A673 (cell line): ENCODE measurements around the gene ARL14. TPM values are rescaled to one million over a fixed set of nuclear protein-coding genes. Genes with fewer than 3 reads are reported as not detected.

ENCODE experiments used
- BruUV-seq: library from RNA; stranded (reverse); fragments of 400-500 nt; replicated peaks from 2 replicates; lab custom pipeline; 2021; lab: Mats Ljungman, UMichigan
- CTCF ChIA-PET: fragments of 300-600 bp; sonication (Branson Sonifier 250); formaldehyde crosslinking; loops from one replicate; lab custom pipeline; 2022; ENCODE audit warnings: antibody characterized with exemption; lab: Charles Lee
- POLR2A ChIA-PET: fragments of 300-600 bp; sonication (Branson Sonifier 250); formaldehyde crosslinking; loops from one replicate; lab custom pipeline; 2022; ENCODE audit warnings: antibody characterized with exemption; ENCODE audit not compliant: low non-redundant PET; lab: Charles Lee
- DNase-seq: peaks from one replicate; pipeline ENCODE4 v3.0.0-alpha.2; 2015; ENCODE audit warnings: low spot score
- H3K27ac ChIP-seq: fragments of 200-600 bp; sonication (generic); 2 replicates; pipeline ENCODE4 v1.5.1; 2016; ENCODE audit warnings: mixed run types, low read depth, mild to moderate bottlenecking, mixed read lengths, antibody characterized with exemption, low read length; ENCODE audit not compliant: poor library complexity, severe bottlenecking
- H3K27me3 ChIP-seq: fragments of 200-600 bp; sonication (generic); replicated peaks from 2 replicates; pipeline ENCODE4 v1.6.1; 2017; ENCODE audit warnings: mixed run types, low read depth, mild to moderate bottlenecking, mixed read lengths, antibody characterized with exemption, low read length; ENCODE audit not compliant: insufficient read depth, poor library complexity
- H3K36me3 ChIP-seq: fragments of 200-600 bp; sonication (generic); 2 replicates; pipeline ENCODE4 v1.6.1; 2016; ENCODE audit warnings: mixed run types, mild to moderate bottlenecking, mixed read lengths, antibody characterized with exemption, low read length; ENCODE audit not compliant: insufficient read depth, poor library complexity, severe bottlenecking
- H3K4me1 ChIP-seq: fragments of 200-600 bp; sonication (generic); 2 replicates; pipeline ENCODE4 v1.6.1; 2017; ENCODE audit warnings: mixed run types, mild to moderate bottlenecking, mixed read lengths, antibody characterized with exemption, low read length; ENCODE audit not compliant: insufficient read depth, poor library complexity, severe bottlenecking
- H3K4me3 ChIP-seq: fragments of 200-600 bp; sonication (generic); 2 replicates; pipeline ENCODE4 v1.5.1; 2016; ENCODE audit warnings: low read depth, mixed run types, mild to moderate bottlenecking, mixed read lengths, low read length; ENCODE audit not compliant: poor library complexity, severe bottlenecking
- H3K9me3 ChIP-seq: fragments of 200-600 bp; sonication (generic); 2 replicates; pipeline ENCODE4 v1.6.1; 2016; ENCODE audit warnings: mixed run types, low read depth, mild to moderate bottlenecking, mixed read lengths, antibody characterized with exemption, low read length; ENCODE audit not compliant: poor library complexity, severe bottlenecking
- CTCF ChIP-seq: fragments of 300-800, 200-600 bp; sonication (generic); conservative IDR thresholded peaks from 2 replicates; pipeline ENCODE4 v1.5.1; 2017; ENCODE audit warnings: low read depth, mild to moderate bottlenecking, antibody characterized with exemption, low read length, moderate library complexity, mixed read lengths
- EZH2 ChIP-seq: fragments of 200-600 bp; sonication (generic); IDR thresholded peaks from 2 replicates; pipeline ENCODE4 v1.6.1; 2017; ENCODE audit warnings: borderline replicate concordance, low read depth, mild to moderate bottlenecking, mixed read lengths, antibody characterized with exemption, low read length; ENCODE audit not compliant: poor library complexity, severe bottlenecking
- intact Hi-C: fragments of 100-400 bp; cut with micrococcal nuclease; formaldehyde crosslinking; loops from one replicate; pipeline ENCODE4 v1.10.0; 2022; ENCODE audit not compliant: unreplicated experiment
- total RNA-seq: library from RNA; stranded (reverse); gene quantifications from 2 replicates; pipeline ENCODE4 v1.2.3, GENCODE V29; 2021

ARL14 gene
- total RNA-seq, 1 experiment from 2014 or later, result not detected

GRCh38 chr3:160665784-160666526, 11.0 kb upstream of the ARL14 start:
- POLR2A ChIA-PET, result no interaction called here
- intact Hi-C loops, result no loop called here

GRCh38 chr3:160667452-160667851, 9.5 kb upstream of the ARL14 start:
- ChIA-PET POLR2A (no interaction called here), CTCF (no interaction called here)
- Histone ChIP-seq H3K4me3 (no peak overlapping the region), H3K4me1 (no peaks in the 10 kb centered on the region), H3K27me3 (no peaks in the 10 kb centered on the region), H3K36me3 (no peaks in the 10 kb centered on the region), H3K9me3 (no peaks in the 10 kb centered on the region), H3K27ac (no peak overlapping the region)
- TF ChIP-seq EZH2 (no peak), CTCF (no peak)
- intact Hi-C loops, result no loop called here
- no TSS peak for BruUV-seq
- no peak for DNase-seq

More at GRCh38 chr3:160665784-160666526, 11.0 kb upstream of the ARL14 start:
- no peak for TF ChIP-seq CTCF
- H3K27me3 ChIP-seq, result no peaks in the 10 kb centered on the region
- BruUV-seq, result no TSS peak
- CTCF ChIA-PET, result no interaction called here
- H3K4me3 ChIP-seq, result no peak overlapping the region
- no peak overlapping the region for H3K27ac ChIP-seq
- H3K36me3 ChIP-seq, result no peaks in the 10 kb centered on the region
- no peaks in the 10 kb centered on the region for H3K9me3 ChIP-seq
- H3K4me1 ChIP-seq, result no peaks in the 10 kb centered on the region
- no peak for DNase-seq

- intact Hi-C loops, result no loop called here
- TF ChIP-seq CTCF (no peak), EZH2 (no peak)
- Histone ChIP-seq H3K4me1 (no peaks in the 10 kb centered on the region), H3K9me3 (no peaks in the 10 kb centered on the region), H3K27me3 (no peaks in the 10 kb centered on the region), H3K4me3 (no peak overlapping the region), H3K27ac (no peak overlapping the region), H3K36me3 (no peaks in the 10 kb centered on the region)
- CTCF ChIA-PET, result no interaction called here
- no TSS peak for BruUV-seq
- POLR2A ChIA-PET, result no interaction called here
- no peak for DNase-seq
These were observed 8.5 kb upstream of the ARL14 start for GRCh38 chr3:160668454-160668853.
